Activated CD4-positive, alpha-beta T cell treated with anti-CD3 and anti-CD28 coated beads, Interleukin-2, Interleukin-6, amounts not matched to agents 100 ng/mL and 50 ng/mL, durations not matched to agents 16 hours and 8 hours (primary cell): ENCODE measurements around the gene ANKRD26.

Experiments used
- DNase-seq: peaks from one replicate; pipeline ENCODE4 v3.0.0-alpha.2; 2020

Gene ANKRD26

DNA sequence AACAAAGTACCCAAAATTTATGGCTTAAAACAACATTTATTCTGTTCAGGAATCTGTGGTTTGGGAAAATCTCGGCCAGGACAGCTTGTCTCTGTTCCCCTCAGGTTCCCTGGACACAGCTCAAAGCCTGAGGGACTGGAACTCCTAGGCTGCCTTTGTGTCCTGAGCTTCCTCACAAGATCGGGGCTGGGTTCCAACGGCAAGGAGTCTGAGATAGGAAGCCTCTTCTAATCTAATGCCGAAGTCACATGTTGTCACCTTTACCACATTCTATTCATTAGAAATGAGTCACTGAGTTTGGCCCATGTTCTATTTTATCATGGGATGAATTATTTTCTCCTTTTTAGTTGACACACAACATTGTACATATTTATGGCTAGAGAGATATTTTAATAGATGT is 80.5 kb downstream of the ANKRD26 start:
- no peak for DNase-seq

DNA sequence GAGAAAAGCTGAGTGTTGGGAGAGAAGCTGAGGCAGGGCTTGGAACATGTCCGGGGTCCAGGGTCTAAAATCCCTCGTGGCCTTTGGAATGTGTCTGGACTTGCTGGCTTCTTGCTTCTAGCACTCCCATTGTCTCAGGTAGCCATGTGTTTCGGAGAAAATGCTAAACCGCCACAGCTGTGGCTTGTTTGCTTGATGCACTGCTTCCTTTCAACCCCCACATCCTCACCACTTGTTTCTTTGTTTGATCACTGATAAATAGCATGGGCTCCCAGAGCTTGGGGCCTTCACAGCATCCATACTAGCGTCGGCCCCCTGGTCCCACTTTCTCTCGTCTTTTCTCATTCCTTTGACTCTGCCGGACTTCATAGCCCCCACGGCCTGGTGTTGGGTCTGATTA is 102.7 kb downstream of the ANKRD26 start:
- DNase-seq: peak; percentile 3

DNA sequence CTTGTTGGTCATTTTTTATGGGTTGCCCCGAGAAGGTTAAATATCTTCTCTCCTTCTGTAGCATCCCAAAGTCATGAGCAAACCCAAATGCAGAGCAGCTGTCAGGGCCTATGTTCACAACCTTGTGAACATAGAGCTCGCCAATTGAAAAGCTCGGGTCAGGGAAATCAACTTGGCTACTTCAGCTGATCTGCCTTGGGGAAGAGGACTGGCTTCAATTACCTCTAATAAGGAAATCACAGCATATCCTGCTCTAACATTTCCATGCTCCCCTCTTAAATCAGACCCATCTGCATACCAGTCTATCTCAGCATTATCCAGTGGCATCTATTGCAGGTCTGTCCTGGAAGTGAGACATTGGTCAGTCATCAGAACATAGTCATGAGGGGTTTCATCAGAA is 105.6 kb downstream of the ANKRD26 start:
- no peak for DNase-seq

DNA sequence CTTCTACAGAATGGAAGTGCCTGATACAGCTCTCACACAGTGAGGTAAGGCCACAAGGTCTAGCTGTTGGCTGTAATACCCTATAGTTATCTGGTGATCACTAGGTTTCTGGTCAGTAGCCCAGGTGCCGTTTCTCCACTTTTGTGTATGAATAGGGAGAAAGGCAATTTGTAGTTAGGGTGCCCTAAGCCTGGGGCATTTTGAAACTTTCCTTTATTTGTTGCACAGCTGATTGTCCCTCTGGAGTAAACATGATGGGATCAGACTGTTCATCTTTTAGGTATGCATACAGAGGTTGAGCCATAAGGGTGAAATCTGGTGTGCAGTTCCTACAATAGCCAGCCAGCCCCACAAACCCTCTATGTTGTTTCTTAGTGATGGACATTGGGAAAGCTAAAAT is 112.4 kb downstream of the ANKRD26 start:
- no peak for DNase-seq

DNA sequence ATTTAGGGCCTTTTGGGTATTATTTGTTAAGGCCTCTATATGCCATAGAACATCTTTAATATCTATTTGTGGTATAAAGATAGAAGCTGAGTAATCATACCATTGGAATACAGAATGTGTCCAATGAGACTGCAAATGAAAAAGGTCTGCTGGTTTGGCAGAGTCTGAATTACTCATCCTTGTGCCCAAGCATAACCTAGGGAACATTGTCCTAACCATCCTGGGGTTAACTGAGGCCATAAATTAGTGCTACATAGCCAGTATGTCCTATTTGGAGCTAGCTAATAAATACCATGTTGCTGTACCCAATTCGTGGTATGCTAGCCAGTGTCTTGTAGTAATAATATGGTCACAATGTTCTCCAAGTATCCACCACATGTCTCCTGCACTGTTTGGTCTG is 117.1 kb downstream of the ANKRD26 start:
- DNase-seq: no peak

DNA sequence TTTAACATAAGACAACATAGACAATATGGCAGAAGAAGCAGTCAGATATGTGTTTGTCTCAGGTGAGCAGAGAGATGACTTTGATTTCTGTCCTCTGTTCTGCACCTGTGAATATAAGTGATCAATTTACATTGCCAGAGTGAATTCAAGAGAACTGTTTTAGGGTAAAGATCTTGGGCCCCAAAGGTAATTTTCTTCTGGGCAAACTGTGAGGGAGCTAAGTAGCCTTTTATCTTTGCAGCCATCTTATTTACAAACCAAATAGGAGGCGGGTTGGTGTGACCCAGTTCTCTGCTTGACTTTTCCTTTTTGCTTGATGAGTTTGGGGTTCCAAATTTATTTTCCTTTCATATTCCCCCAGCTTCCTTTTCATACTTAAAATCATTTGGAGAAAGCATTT is 118.2 kb downstream of the ANKRD26 start:
- no peak for DNase-seq

DNA sequence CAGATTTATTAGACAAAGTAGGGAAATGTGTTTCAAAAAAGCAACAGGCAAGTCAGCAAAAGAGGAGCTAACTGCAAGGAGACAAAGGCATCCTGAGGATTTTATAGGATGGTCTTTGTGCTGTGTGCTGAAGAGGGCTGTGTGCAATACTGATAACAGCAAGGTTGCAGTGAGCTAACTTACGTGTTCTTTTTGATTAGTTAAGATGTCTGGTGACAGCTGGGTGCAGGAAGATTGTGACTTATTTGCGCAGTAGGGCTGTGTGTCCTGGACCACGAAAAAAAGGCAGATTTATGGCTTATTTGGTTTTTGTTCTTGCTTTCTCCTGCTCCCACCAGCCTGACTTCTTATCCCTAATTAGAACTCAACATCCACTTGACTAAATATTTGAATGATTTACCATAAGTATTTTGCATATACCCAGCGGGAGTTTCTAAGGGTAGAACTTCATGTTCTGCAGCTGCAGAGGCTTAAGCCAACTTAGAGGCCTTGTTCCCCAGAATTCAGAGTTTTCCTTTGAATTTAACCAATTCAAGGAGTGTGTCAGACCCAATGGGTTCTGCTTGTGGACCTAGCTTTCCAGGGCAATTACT is 119.0 kb downstream of the ANKRD26 start:
- DNase-seq: no peak

DNA sequence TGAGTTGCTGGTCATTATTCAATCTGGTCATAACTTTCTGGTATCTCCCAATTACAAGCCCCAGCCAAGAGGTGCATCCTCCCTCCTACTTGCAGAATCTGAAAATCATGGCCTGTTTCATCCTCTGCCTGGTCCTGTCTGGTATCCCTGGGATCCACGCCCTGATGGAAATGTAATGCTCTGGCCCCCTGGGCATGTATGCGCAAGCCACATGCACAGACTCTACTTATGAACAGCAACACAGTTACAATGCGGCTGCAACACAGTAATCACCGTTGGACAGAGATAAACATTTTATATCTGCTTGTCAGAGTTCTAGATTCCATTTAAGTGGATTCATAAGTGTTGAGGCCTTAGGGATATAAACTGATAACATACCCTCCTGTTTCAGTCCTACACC is 121.8 kb downstream of the ANKRD26 start:
- DNase-seq: no peak

DNA sequence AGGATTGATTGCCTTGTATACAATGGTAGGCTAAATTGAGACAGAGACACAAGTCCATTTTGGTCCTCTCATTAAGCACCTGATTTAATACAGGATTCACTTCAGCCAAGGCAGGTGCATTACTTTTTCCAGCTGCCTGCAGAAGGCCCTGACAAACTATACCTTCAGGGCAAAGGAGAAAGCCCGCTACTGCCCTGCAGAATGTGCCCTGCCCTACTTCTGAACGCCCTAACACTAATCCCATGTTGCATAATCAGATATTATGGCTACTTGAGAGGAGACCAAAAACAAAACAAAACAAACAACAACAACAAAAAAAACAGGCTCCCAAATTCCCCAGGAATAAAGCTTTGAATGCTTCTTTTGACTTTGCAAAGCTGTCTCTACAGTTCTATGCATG is 122.7 kb downstream of the ANKRD26 start:
- DNase-seq: no peak

DNA sequence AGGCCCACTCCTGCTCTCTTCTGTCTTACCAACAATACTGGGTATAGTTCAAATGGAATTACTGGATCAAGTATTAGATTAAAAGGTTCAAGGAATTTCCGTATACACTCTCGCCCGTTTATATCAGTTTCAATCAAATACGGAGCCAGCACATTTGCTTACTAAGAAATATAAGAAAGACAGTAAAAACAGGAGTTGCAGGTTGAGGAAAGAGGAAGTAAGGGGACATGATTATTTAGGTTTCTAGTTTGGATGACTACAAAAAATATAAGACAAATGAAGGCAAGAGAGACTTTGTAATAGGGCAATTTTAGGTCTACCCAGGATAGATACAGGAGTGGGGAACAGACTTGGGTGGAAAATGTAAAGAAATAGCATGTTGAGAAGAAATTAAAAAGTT is 129.6 kb downstream of the ANKRD26 start:
- peak; percentile 64 for DNase-seq

DNA sequence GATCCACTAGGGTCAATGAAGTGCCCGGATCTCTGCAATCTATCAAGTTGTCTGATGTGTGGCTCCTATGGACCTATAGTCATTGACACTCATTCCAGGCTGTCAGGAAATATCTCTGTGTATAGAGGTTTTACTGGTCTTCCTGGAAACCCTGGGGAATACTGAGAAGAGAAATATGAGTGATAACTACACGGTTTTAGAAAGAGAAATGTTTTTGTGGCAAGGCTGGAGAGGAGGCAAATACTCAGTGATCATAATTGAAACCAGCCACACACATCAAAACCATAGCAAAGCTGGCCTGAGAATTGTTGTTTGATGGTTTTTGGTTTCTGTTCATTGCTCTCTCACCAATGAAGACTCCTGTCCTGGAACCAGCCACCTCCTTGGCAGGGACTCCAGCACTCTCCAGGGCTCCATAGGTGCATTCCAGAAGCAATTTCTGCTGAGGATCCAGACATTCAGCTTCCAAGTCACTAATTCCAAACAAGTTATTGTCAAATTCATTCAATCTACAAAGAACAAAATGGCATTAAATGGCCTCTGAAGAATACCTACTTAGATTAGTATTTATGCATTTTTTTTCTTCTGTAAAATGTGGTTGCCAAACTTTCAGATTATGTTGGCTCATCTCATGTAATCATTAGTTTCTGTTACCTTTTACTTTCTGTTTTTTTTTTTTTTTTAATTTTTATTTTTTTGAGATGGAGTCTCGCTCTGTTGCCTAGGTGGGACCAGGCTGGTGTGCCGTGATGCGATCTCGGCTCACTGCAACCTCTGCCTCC is 131.0 kb downstream of the ANKRD26 start:
- DNase-seq: peak; percentile 87

DNA sequence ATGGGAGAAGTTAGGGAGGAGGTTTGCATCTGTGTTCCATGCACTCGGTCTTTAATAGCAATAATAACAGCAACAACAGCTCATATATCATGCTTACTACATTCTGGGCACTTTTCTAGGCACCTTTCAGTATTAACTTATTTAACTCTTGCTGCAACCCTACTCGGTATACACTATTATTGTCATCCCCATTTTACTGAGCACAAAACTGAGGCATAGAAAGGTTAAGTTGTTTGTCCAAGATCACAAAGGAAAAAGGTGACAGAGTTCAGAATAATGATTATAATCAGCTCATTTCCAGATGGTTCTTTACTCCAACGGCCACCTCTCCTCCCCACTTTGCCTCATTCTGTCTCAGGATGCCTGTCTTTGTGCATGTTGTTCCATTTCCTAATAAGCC is 137.5 kb downstream of the ANKRD26 start:
- no peak for DNase-seq

DNA sequence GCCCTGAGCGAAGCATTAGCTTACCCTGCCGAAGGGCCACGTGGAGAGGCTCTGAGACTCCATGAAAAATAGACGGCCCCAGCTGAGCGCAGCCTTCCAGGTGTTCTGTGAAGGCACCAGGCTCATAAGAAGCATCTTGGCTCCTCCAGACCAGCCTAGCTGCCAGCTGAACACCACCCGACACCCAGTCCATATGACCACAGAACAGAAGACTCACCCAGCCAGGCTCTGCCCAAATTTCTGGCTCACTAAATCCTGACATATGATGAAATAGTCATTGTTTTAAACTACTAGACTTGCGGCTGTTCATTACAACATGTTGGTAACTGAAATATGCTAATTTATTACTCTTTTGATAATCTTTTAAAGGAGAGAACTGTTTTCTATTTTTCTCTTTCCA is 140.0 kb downstream of the ANKRD26 start:
- DNase-seq: no peak

DNA sequence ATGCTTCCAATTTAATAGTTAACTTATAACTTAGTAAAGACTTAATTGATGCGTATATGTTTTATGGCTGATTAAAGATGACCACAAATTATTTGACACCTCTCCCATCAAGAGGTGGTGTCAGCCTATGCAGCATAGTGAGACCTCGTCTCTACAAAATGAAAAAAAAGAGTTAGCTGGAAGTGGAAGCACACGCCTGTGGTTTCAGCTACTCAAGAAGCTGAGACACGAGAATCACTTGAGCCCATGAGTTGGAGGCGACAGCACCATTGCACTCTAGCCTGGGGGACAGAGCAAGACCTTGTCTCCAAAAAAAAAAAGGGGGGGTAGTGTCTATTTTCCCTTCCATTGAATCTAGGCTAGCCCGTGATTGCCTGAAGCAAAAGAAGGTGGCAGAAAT is 140.5 kb downstream of the ANKRD26 start:
- DNase-seq: no peak
